Activated T-cell treated with anti-CD3 and anti-CD28 coated beads, Interleukin-2, amount 50 U/mL, for 1 hour (primary cell): ENCODE results near the gene XYLT1.

ENCODE experiments used
- DNase-seq: peaks from one replicate; pipeline ENCODE4 v3.0.0-alpha.2; 2020

Gene XYLT1

DNA sequence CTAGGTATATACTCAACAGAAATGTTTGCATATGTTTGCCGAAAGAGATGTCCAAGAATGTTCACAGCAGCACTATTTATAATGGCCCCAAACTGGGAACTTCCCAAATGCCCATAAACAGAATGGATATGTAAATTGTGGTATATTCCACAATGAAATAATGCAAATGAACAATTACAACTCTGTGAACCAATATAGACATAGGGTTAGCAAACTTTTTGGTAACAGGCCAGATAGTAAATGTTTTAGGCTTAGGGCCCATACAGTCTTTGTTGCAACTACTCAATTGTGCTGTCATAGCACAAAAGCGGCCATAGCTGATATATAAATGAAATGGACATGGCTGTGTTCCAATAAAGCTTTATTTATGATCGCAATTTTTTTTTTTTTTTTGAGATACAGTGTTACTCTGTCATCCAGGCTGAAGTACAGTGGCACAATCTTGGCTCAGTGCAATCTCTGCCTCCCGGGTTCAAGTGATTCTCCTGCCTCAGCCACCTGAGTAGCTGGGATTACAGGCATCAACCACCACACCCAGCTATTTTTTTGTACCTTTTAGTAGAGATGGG, 16.5 kb downstream of the XYLT1 start:
- DNase-seq = no peak

DNA sequence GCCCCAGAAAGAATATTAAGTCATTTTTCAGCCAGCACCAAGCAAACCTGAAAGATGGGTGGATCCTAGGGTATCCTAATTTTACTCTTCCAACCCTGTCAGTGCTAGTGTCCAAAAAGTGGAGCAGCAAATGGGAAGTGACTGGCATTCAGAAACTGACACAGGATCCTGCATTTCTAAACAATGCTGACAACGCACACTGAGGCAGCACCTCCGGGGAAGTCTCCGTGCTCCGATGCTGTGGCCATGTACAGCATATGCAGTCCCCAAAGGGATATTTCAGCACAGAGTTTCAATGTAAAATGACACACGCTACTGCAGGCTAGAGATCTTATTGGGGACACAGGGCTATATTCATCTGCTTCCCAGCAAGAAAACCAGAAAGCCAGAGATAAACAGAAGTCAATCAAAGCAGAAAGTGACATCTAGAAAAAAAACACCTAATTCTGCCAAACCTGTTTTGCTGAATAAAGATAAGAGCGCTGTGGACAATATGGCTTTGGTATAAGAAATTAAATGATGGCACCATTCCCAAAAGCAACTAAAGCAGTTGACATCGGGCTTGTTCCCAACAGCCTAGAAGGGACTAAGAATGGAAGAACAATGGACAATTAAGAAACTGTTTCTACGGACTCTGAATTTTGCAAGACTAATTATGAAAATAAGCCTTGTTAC, 17.3 kb downstream of the XYLT1 start:
- DNase-seq = no peak

DNA sequence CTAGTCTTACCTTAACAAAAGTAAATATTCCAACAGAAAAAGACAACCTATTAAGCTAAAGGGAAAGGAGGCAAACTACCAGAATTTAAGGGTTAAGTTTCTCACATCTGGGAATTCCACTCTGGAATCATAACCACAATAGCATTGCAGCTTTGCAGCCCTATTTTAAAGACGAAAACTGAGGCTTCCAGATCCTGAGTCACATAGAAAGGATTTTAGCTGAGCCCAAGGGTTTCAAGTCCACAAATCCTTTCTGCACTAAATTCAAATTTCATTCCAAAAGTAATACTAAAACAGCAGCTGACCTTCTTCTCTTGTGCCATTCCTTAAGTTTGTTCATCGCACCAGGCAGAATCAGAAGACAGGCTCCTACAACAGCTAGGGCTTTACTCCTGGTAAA, 17.8 kb downstream of the XYLT1 start:
- DNase-seq = no peak

DNA sequence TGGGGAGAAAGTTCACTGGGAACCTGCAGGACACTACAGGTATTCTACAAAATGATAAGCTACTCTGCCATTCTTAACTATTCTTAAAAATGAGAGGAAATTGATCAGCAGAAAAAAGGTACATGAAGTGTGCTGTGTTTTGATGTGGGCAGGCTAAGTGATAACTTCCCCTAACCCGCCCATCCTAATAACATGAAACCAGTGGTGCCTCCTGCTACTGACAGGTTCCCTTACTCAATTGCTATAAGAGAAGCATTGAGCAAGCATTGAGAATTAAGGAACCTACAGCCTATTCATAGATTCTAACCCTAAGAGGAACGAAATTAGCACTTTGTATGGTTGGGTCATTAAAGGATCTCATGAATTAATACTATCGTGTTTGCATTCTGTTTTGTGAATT, 18.9 kb downstream of the XYLT1 start:
- no peak for DNase-seq

DNA sequence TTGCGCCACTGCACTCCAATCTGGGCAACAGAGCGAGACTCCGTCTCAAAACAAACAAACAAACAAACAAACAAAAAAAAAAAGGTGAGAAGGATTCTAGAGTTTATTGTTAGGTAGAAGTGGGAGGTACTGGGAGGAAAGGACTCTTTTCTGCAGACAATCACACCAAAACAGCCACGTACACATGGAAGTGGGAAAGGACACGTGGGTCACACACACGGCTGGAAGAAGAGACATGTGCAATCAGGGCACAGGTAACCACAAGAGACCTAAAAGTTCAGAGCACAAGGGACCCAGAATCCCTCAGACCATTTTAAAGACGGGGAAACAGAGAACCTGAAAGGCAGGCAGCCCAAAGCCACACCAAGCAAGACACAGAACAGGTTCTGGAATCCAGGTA, 20.5 kb downstream of the XYLT1 start:
- DNase-seq = no peak

DNA sequence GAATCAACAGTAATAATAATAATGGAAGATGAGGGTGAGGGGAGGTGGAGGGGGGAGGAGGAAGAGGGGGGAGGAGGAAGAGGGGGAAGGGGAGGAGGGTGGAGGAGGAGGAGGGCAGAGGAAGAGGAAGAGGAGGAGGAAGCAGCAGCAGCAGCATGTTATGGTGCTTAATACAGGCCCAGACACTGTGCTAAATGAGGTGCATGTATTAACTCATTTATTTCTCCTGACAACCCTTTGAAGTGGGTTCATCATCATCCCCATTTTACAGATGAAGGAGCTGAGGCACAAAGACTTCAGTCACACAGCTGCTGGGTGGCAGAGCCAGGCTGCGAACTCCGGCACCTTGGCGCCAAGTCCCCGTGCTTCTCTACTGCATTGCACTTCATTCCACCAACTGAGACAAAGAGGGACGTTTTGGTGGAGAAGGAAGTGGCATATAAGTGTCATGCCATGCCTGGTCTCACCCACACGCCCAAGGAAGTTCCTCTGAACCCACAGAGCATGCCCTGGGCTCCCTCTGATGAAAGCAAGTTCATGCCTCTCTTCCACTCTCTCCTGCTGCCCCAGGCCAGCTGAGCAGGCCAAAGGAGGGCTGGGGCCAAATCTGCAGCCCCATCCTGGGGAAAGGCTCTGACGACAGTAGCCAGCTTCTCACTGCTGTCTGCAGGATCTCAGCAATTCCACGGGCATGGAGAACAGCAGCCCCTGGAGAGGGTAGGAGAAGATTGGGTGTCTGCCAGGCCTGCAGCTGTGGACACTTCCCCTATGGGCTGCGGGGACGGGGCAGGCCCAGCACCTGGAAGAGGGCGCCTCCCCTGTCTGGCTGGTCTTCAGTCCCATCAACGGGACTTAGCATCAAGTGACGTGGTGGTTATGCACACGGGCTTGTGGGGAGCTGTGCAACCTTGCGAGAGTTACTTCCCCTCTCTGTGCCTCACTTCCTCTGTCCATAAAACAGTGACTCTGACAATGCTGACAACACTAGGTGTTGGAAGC, 21.8 kb downstream of the XYLT1 start:
- peak; percentile 28 for DNase-seq

DNA sequence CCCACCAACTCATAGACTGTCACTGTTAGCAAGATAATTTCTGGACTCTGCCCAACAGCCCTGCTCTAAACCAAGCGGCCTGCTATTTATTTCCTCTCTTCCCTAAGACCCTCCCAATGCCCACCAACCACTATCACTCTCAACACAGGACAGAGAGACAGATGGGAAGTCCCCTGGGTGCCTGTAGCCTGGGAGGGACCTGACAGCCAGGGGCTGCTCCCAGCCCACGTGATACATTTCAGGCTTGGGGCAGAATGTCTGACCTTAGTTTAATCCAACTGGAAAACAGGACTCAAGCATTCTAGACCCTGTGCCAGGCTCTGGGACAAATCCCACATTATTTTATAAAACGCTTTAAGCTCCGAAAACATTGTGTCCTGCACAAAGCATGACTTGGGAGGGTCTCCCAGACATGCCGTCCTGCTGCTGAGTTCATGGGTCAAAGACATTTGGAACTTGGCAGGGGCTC, 23.6 kb downstream of the XYLT1 start:
- no peak for DNase-seq

DNA sequence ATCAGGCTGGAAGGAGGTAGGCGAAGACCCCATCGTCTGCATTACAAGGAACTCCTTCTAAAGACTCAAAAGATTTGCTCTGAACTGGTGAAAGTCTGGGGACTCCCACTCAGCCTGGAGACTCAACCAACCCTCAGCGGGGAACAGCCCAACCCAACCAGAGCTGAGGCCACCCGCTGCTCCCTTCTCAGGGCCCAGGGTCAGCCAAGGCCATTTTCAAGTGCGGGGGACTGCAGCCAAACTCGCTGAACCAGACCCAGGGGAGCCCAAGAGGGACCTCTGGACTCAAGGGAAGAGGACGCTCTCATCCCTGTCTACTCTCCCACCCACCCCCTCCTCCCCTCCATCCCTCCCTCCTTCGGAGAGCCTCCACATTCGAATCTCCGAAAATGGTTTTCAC, 24.1 kb downstream of the XYLT1 start:
- no peak for DNase-seq

DNA sequence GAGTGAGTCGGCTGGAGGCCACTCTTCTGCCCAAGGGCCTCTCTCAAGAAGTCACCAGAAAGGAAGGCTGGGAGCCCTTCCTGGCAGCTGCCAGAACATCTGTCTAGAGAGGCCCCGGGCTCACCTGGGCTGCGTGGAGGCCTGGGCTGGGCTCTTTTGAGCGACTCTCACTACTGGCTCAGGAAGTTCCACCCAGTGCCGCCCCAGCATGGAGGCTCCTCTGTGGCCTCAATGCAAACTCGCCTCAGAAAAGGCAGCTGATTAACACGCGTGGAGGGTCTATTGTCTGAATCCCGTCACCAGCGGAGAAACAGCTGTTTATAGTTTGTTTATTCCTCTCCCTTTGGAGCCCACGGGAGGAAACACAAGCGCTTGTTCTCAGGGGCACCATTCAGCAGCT, 25.3 kb downstream of the XYLT1 start:
- DNase-seq = no peak

DNA sequence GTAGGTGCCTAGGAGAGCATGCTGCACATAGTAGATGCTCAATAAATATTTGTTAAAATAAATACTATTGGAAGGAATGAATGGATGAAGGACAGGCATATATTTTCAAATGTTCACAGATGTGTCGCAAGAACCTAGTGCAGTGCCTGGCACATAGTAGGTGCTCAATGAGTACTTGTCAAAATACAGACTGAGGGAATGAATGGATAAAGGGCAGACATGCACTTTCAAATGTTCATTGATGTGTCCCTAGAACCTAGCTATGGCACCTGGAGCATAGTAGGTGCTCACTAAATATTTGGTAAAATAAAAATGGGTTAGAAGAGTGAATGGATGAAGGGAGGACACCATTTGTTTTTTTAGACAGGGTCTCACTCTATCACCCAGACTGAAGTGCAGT, 26.1 kb downstream of the XYLT1 start:
- DNase-seq = no peak

DNA sequence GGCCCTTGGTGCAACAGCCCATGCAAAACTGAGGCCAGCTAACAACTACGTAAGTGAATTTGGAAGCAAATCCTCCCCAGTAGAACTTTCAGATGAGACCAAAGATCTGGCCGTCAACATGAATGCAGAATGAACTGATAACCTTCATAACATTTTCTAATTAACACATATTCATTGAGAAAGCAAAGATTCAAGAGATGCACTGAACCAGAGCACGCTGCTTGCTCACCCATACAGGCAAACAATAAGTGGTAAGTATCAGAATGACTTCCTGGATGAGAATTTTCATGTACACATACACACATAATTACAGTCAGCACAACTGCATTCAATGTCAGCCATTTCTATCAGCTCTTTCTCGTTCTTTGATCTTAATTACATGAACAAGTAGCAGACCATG, 30.6 kb downstream of the XYLT1 start:
- no peak for DNase-seq

DNA sequence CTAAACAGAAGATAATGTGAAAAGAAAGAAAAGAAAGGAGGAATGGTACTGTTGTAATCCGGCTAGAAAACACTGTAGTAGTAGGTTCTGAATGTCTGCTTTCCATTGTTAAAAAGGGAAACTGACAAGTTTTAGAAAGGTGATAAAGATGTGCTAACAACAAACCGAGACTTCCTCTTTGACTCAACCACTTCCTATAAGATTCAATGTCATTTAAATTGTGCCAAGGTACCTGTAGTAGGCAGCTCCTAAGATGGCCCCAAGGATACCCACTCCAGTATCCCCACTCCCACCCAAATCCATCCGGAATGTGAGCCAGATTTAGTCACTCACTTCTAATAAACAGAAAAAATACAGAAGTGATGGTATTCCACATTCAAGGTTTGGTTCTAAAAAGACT, 31.2 kb downstream of the XYLT1 start:
- DNase-seq = no peak

DNA sequence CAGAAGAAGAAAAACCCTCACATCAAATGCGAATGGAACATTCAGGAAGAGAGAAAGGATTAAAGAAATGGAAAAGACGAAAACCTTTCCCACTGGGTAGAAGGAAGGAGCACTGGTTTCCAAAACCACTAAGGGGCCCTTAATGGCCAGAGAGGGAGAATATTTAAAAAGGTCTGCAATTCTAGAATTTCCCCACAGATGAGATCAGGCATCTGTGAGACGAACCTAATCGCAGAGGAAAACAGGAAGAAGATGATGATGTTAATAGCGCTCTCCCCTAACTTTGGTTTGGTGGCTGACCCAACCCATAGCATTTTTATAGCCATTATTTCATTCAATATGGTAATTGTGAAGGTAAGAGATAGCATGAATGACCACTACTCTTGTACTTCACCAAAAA, 32.8 kb downstream of the XYLT1 start:
- DNase-seq = no peak

DNA sequence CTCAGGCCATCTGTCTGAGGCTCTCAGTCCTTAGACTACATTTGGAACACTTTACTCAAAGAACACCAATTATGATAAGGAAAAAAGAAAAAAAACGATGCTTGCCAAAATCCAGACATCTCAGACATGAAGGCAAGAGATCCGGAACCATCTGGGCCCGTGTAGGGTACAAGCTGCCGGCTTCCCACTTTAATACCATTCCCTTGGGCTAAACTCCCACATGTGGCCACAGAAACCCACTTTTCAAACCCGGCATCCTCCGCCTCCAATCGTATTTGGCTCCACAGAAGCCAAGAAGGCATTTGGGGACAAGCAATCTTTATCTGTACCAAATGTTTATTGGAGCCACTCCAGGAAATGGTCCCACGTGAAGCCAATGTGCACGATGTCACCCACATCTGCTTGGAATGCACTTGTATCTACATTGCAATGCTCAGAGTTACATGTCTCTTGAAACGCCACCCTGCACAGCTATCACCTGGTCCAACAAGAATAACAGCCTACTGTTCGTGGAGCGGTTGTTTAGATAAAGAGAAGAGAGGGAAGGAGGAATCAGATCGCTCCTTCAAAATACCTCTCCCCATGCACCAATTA, 33.5 kb downstream of the XYLT1 start:
- no peak for DNase-seq

DNA sequence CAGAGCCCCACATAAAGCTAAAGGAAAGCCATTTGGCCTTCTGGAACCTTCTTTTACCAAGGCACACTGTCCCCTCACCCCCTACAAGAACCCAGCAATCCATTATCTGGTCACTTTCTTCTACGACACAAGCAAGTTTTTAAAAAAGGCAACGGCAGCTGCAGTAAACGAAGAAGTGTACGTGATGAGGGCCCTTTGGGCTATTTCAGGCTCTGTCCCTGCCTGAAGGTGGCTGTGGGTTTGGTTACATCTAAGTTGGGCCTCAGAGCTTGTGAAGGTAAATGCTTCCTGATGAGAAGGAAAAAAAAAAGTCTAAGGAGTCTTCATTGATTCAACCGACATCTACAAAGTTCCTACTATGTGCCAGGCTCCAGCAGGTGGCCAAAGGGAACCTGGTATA, 35.4 kb downstream of the XYLT1 start:
- DNase-seq = no peak

DNA sequence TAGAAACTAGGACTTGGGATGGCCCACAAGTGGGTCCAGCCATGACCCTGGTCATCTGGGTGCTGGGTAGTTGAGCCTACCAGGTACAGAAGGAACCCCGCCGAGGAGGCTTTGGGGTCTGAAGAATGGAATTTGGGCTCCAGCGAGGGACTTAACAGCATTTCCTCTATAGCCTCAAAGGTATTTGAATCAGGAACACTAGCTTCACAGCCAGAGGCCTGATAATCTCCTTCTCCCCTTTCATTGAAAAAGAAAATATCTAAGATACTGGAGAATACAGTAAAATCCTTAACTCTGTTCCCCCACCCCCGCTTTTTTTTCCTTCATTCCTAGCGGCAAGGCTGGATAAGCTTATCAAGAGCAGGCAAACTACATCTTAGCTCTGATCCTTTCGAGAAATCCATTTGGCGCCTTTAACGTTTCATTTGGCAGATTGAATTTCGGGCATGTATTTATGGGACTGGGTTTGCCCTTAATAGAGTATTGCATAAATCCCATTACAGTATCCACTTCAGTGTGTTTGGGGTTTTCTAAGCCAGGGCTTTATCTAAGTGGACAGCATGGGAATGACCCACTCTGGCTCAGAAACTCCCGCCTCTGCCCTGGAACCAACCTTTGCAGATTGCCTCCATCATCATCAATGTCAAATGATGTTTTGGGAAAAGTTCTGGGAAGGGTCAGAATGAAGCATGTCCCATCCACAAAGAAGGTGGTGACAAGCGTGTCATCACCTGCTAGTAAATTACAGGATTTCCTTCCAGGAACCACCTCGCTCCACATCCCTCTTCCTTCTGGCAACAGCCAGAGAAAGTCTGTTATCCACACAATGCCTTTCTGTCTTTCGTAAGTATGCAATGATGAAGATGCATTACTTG, 36.9 kb downstream of the XYLT1 start:
- DNase-seq = no peak

DNA sequence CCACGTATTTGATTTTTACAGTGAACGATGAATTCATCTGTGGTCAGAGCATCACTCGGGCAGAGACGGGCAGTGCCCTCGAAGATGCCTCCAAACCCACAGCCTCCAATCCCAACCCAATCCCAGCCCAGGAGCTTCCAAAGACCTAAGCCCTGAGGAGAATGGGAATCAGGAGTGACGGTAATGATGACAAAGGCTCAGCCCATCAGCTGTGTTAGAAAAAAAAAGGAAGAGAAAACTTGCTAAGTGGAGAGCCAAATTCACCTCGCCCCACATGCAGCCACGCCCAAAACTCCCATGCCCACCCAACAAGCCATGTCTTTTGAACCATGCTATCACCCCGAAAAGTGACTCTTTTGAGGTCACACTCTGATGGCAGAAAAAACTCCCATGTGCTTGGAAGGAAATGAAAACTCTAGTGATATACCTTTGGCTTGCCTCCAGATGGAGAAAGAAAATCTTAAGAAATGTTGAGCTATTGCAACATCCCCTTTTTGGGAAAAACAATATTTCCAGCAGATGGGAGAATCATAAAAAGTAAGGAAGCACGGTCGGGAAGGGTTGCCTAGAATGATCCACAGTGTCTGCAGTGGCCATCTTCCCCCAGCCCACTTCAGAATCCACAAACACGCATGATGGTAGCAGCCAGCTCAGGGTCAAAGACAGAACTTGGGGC, 37.7 kb downstream of the XYLT1 start:
- no peak for DNase-seq

DNA sequence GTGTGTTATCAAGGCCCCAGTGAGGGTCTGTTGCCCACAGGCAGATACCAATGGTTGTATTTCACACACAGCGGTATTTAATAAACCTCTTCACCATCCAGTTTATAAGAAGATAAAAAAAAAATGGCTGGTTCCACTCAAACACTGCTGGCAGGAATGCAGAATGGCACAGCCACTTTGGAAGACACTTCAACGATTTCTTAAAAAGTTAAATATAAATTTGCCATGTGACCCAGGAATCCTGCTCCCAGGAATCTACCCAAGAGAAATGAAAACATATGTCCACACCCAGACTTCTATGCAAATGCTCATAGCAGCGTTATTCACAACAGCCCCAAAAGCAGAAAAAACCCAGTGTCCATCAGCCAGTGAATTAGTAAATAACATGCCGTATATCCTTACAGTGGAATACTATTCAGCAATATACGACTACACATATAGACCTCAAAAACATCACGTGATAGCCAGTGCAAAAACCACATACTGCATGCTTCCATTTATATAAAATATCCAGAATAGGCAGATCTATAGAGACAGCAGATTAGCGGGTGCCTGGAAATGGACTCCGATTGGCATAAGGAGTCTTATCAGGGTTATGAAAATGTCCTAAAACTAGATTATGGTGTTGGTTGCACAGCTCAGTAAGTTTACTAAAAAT, 38.7 kb downstream of the XYLT1 start:
- no peak for DNase-seq

DNA sequence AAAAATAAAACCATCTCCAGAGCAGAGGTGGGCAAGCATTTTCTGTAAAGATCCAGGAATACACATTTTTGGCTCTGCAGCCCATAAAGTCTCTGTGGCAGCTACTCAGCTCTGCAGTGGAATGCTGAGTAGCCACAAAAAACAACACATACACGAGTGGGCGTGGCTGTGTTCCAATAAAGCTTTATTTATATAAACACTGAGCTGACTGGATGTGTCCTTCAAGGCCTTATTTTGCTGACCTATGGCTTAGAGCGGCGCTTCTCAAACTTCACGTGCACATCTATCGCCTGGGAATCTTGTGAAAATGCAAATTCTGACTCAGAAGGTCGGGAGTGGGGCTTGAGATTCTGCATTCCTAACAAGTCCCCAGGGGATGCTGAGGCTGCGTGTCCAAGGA, 39.7 kb downstream of the XYLT1 start:
- no peak for DNase-seq

DNA sequence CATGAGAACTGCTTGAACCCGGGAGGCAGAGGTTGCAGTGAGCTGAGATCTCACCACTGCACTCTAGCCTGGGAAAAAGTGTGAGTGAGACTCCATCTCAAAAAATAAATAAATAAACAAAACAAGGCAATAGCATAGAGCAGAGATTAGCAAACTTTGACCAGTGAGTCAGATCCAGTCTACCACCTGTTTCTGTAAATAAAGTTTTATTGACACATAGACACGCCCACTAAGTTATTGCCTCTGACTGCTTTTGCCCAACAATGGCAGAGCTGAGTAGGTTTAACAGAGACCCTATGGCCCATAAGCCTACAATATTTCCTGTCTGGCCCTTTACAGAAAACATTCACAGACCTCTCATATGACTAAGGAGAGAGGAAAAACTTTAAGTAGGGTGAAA, 44.3 kb downstream of the XYLT1 start:
- DNase-seq = no peak

DNA sequence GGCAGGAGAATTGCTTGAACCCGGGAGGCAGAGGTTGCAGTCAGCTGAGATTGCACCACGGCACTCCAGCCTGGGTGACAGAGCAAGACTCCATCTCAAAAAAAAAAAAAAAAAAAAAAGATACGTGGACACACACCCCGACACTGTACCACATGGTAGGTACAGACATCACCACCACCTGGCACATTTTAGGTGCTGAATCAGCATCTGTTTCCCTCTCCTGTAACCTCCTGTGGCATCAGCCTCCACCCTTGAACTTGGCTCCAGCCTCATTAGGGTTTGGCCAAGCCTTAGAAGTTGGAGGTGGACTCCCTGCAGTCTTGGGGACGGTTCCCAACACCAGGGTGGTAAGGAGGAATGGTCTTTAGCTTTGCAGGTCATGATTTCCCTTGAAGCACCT, 46.0 kb downstream of the XYLT1 start:
- DNase-seq = no peak
